ENCODE data around the gene TRPV4. TPM values are rescaled to one million over a fixed set of nuclear protein-coding genes. Genes with fewer than 3 reads are reported as not detected.
A peak's percentile ranks its signal among the peaks of the same experiment; 100 is the strongest.

Gene TRPV4
- total RNA-seq, 2 experiments from 2014 or later, result not detected

DNA sequence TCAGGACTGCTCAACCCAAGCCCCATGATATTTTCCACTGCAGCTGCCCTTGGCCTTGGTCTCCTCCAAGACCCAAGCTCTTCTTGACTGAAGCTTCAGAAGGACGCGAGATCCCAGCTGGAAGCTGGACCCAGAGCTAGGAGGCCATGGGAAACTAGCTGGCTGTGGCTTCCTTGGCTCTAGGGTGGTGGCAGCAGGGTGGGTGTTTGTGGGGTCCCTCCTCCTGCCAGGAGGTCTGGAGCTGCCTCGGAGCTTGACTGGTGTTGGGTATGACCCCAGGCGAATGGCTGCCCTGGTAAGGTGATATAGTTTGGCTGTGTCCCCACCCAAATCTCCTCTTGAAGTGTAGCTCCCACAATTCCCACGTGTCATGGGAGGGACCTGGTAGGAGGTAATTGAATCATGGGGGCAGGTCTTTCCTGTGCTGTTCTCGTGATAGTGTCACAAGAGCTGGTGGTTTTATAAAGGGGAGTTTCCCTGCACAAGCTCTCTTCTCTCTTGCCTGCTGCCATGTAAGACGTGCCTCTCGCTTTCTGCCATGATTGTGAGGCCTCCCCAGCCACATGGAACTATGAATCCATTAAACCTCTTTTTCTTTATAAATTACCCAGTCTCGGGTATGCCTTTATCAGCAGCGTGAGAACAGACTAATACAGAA, 51.4 kb downstream of the TRPV4 start:
- no peaks in the 10 kb centered on the region for H3K27me3 Mint-ChIP-seq
- H3K4me3 Mint-ChIP-seq, result no peak overlapping the region
- no peak for ATAC-seq (ENCODE audit: low read depth)
- no peak overlapping the region for H3K27ac Mint-ChIP-seq
- no peak for DNase-seq
- peaks cover 2% of the 10 kb centered on the region for H3K36me3 Mint-ChIP-seq
- H3K9me3 Mint-ChIP-seq, result peaks cover 2% of the 10 kb centered on the region
- H3K4me1 Mint-ChIP-seq, result peaks cover 6% of the 10 kb centered on the region
- POLR2A ChIA-PET, result interaction anchor here (0.6 kb wide), 1 partner anchor 1956 kb away, joined by 5 read pairs; no protein-coding TSS in a partner anchor

DNA sequence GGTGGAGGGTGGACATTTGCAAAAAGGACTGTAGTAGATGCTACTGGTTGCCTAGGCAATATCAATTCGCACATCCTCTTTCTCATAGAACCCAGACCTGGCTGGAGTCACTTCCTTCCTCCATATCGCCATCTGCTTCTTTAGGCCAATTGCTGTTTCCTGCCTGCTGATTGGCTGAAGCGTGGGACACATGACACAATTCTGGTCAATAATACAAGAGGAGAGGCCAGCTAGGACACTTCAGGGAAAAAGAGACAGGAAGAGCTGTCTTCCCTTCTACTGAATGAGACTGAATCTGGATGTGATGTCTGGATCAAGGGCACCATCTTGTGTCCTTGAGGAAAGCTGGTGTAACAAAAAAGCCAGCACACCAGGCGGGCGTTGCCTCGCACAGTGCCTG, 53.8 kb downstream of the TRPV4 start:
- no peak for DNase-seq
- peaks cover 2% of the 10 kb centered on the region for H3K36me3 Mint-ChIP-seq
- no peaks in the 10 kb centered on the region for H3K27me3 Mint-ChIP-seq
- peaks cover 6% of the 10 kb centered on the region for H3K4me1 Mint-ChIP-seq
- POLR2A ChIA-PET, result no interaction called here
- H3K4me3 Mint-ChIP-seq, result no peak overlapping the region
- ATAC-seq (ENCODE audit: low read depth), result no peak
- H3K27ac Mint-ChIP-seq, result no peak overlapping the region
- H3K9me3 Mint-ChIP-seq, result peaks cover 2% of the 10 kb centered on the region

DNA sequence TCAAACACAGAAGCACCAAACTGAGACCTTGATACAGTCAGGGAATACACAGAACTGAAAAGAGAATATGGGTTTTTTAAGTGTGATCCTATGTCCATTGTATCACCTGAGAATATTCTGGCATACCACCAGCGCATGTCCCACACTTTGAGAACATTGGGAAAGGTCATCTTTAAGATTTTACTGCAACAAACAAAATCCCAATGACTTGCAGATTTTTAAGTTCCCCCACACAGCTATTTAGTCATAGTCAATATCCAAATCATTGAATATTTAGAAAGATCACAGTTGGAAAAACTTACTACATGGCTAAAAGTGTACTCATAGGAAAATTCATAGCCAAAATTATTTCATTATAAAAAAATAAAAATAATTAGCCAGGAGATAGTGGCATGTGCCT, 54.5 kb downstream of the TRPV4 start:
- H3K4me1 Mint-ChIP-seq, result peaks cover 9% of the 10 kb centered on the region
- H3K4me3 Mint-ChIP-seq, result no peak overlapping the region
- H3K9me3 Mint-ChIP-seq, result peaks cover 2% of the 10 kb centered on the region
- POLR2A ChIA-PET, result no interaction called here
- no peak overlapping the region for H3K27ac Mint-ChIP-seq
- peaks cover under 1% of the 10 kb centered on the region for H3K27me3 Mint-ChIP-seq
- ATAC-seq (ENCODE audit: low read depth), result no peak
- peaks cover 2% of the 10 kb centered on the region for H3K36me3 Mint-ChIP-seq
- DNase-seq, result no peak

DNA sequence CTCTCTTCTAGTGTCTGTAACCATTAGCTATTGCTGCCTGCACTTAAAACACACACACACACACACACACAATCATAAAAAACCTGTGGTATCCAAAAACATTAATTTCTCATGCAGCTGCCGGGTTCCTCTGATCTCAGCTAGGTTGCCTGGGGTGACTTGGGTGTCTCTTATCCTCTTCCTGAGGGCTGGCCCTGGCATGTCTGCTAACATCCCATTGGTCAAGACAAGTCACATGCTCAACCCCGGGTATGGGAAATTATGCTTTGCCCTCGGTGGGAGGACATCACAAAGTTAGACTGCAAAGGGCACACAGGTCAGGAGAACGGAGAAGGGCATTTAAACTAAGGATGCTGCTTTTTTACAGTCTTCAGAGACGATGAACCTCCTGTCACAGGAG, 55.7 kb downstream of the TRPV4 start:
- H3K36me3 Mint-ChIP-seq, result peaks cover 2% of the 10 kb centered on the region
- H3K27ac Mint-ChIP-seq, result peak overlapping the region; percentile 40
- peak; percentile 84 for ATAC-seq (ENCODE audit: low read depth)
- H3K27me3 Mint-ChIP-seq, result peaks cover 2% of the 10 kb centered on the region
- DNase-seq, result no peak
- peaks cover 13% of the 10 kb centered on the region for H3K4me1 Mint-ChIP-seq
- POLR2A ChIA-PET, result interaction anchor here (0.6 kb wide), 1 partner anchor 931 kb away, joined by 6 read pairs; no protein-coding TSS in a partner anchor
- peaks cover 2% of the 10 kb centered on the region for H3K9me3 Mint-ChIP-seq
- H3K4me3 Mint-ChIP-seq, result peak overlapping the region; percentile 83

DNA sequence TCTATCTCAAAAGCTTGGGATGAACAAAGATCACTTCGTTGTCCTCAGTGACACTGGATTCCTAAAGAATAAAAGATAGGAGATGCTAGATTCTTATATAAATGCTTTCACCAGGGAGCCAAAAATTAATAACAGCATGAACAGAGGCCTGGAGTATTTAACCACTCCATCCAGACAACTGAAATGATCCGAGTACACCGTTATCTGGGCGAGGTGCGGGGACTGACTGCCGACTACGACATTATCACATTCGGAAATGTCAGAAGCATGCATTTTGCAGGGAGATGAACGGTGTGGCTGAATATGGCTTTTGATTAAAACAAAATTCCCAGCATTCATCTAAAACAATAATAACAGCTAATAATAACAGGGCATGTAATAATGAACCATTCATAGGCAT, 56.6 kb downstream of the TRPV4 start:
- H3K9me3 Mint-ChIP-seq, result peaks cover 2% of the 10 kb centered on the region
- POLR2A ChIA-PET, result no interaction called here
- no peak overlapping the region for H3K27ac Mint-ChIP-seq
- DNase-seq (no peak), ATAC-seq (ENCODE audit: low read depth) (no peak)
- peaks cover 13% of the 10 kb centered on the region for H3K4me1 Mint-ChIP-seq
- no peak overlapping the region for H3K4me3 Mint-ChIP-seq
- H3K27me3 Mint-ChIP-seq, result peaks cover 2% of the 10 kb centered on the region
- H3K36me3 Mint-ChIP-seq, result peaks cover 2% of the 10 kb centered on the region

DNA sequence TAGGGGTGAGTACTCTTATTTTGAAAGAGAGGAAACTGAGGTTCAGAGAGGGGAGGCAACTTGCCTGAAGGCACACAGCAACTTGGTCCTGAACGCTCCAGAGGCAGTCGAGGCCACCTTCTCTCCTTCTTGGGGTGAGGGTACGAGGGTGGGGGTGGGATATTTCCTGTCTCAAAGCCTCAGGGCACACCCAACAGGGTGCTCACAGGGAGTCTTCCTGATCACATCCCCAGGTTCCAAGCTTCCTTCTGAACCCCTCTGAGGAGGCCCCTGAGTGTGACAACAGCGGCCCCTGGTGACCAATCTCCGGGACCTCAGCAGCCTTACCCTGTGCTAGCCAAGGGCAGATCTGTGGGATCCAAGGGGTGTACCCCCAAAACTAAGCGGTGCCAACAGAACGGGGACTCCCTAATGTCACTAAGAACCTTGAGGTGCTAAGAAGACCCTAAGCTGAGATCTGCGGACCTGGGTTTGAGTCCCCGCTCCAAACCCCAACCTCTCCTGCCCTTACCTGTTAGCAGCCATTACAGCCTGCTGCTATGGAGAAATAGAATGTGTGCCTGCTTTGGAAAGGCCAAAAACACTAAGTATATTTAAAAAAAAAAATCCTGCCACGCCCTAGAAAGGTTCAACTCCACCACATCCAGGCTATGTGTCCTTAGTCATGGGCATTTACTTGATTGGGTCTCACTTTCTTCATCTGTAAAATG, 57.9 kb downstream of the TRPV4 start:
- POLR2A ChIA-PET, result interaction anchor here (0.6 kb wide), 1 partner anchor 260 kb away, joined by 5 read pairs; no protein-coding TSS in a partner anchor
- peaks cover 2% of the 10 kb centered on the region for H3K27me3 Mint-ChIP-seq
- peak; percentile 78 for DNase-seq
- no peak overlapping the region for H3K27ac Mint-ChIP-seq
- peaks cover 2% of the 10 kb centered on the region for H3K36me3 Mint-ChIP-seq
- peak; percentile 74 for ATAC-seq (ENCODE audit: low read depth)
- no peak overlapping the region for H3K4me3 Mint-ChIP-seq
- H3K4me1 Mint-ChIP-seq, result peaks cover 13% of the 10 kb centered on the region
- H3K9me3 Mint-ChIP-seq, result peaks cover 2% of the 10 kb centered on the region

DNA sequence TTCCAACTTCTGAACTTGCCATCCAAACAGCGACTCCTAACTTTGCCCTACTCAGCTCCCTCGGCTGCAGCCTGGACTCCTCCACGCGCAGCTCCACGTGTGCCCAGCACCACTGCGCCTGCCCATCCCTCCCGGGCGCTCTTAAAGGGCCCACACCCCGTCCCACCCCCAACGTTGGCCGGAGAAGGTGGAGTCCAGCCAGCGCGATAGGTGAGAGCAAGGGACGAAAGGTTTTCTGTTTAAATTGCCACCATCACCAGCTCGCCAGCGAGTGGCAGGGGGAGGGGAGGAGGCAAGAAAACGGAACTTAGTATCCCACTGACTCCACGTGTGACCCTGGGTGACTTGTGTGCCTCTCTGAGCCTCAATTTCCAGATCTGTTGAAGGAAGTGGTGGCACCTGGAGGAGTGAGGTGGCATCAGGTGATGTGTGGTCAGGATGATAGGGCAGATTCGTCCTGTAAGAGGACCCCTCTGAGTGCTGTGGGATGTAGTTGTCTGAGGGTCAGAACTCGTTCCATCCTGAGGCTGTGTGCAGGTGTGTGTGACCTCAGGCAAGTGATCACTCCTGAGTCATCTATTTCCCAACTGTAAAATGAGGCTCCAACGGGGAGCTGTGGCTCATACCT, 59.7 kb downstream of the TRPV4 start:
- Mint-ChIP-seq H3K27me3 (peaks cover 2% of the 10 kb centered on the region), H3K27ac (no peak overlapping the region), H3K4me3 (peak overlapping the region; percentile 40), H3K36me3 (peaks cover 2% of the 10 kb centered on the region), H3K9me3 (peaks cover 2% of the 10 kb centered on the region), H3K4me1 (peaks cover 13% of the 10 kb centered on the region)
- DNase-seq (no peak), ATAC-seq (ENCODE audit: low read depth) (no peak)
- POLR2A ChIA-PET, result interaction anchor here (0.6 kb wide), 1 partner anchor 269 kb away, joined by 3 read pairs; no protein-coding TSS in a partner anchor

DNA sequence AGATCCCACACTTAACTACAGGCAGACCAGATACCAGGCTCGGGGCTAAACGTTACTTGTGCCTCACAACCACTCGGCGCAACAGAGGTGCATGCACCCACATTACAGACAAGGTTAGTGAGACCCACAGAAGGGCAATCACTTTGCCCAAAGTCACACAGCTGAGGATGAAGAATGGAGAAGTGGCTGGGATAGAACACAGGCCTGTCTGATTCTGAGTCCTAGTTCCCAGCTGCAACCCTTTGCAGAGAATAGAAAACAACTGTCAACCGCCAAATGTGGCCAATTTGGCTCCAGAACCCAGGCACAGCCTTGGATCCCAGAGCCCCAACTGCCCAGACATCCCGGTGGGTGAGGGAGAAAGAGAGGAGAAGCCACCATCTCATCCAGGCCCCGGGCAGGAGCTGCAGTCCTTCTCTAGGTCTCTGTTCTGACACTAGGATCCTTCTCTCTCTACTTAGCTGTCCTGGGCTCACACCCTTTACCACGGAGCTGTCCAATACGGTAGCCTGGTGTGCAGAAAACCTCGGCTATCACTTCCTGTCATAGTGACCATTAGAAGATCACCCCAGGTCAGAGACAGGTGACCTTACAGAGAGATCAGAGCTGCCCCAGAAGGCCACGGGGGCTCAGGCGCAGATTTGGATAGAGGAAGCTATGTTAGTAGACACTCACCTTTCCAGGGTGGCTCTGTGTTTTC, 60.4 kb downstream of the TRPV4 start:
- POLR2A ChIA-PET, result no interaction called here
- H3K4me3 Mint-ChIP-seq, result no peak overlapping the region
- peaks cover 2% of the 10 kb centered on the region for H3K9me3 Mint-ChIP-seq
- H3K36me3 Mint-ChIP-seq, result peaks cover 2% of the 10 kb centered on the region
- no peak overlapping the region for H3K27ac Mint-ChIP-seq
- H3K4me1 Mint-ChIP-seq, result peaks cover 13% of the 10 kb centered on the region
- ATAC-seq (ENCODE audit: low read depth) (no peak), DNase-seq (peak; percentile 22)
- peaks cover 2% of the 10 kb centered on the region for H3K27me3 Mint-ChIP-seq

DNA sequence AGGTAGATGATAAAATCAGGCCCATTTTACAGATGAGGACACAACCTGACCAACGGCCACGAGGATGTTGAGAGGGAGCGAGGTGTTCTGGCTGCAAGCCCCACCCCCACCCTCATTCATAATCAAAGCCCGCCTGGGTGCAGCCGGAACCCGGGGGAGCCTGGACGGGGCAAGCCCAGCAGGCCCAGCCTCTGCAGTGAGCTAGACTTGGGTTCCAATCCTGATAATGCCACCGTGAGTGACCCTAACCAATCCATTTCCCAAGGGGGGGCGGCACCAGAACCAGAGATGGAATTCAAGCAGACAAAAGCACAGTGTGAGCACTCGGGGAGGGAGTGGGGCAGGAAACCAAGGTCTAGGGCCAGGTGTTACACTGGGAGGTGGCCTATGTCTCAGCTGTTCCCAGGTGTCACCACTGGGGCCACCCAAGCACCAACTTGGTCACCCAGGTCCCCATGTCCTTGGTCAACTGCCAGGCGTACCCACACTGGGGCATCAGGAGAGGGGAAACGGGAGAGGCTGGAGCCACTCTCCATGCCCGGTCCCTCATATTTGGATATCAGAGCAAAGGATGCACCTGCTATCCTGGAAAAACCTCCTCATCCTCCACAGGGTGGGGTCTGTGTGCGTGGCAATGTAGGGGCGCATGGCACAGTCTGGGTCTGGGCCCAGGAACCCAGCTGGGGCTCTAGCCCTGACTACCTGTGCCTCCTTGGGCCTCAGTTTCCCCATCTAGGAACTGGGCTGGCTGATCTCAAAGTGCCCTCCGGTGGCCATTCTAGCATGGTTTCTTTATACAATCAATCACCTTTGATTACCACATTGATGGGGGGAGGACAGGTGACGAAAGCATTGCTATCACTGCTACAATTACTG, 61.2 kb downstream of the TRPV4 start:
- Mint-ChIP-seq H3K4me1 (peaks cover 7% of the 10 kb centered on the region), H3K36me3 (no peaks in the 10 kb centered on the region), H3K27ac (no peak overlapping the region), H3K4me3 (no peak overlapping the region), H3K9me3 (no peaks in the 10 kb centered on the region), H3K27me3 (peaks cover 2% of the 10 kb centered on the region)
- DNase-seq, result peak; percentile 23
- POLR2A ChIA-PET, result no interaction called here
- no peak for ATAC-seq (ENCODE audit: low read depth)

DNA sequence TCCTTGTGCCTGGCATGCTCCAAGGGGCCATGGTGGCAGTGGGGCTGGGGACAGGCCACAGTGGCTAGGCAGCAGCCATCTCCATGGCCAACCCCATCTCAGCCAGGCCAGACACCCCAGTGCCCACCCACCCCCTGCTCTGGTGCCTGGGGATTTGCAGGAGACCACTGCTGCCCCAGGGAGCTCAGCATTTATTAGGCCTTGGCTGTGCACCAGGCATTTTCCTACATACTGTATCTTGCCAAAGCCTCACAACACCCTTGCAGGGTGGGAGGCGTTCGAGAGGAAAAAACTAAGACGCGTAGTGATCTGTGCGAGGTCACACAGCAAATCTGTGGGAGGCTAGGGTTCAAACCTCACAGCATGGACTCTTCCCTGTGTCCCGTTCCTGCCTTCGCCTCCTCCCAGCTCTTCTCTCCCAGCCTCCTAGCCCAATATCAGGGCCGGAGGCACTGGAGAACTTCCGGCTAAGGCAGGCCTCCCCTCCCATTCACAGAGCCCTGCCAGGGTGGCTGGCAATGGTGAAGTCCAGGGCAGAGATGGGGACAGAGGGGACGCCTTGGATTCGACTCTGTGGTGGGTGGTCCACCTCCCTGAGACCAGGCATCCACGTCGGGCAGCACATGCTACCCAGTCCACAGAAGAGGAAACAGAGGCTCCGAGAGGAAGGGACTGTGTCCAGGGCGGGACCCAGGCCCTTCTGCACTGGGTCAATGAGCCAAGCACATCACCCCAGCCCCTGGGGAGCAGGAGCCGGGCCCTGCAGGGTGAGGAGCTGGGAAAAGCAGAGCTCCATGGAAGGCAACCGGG, 62.1 kb downstream of the TRPV4 start:
- ATAC-seq (ENCODE audit: low read depth) (no peak), DNase-seq (peak; percentile 20)
- Mint-ChIP-seq H3K27ac (no peak overlapping the region), H3K36me3 (no peaks in the 10 kb centered on the region), H3K4me3 (no peak overlapping the region), H3K4me1 (peaks cover 7% of the 10 kb centered on the region), H3K9me3 (no peaks in the 10 kb centered on the region), H3K27me3 (peaks cover 2% of the 10 kb centered on the region)
- POLR2A ChIA-PET, result no interaction called here

DNA sequence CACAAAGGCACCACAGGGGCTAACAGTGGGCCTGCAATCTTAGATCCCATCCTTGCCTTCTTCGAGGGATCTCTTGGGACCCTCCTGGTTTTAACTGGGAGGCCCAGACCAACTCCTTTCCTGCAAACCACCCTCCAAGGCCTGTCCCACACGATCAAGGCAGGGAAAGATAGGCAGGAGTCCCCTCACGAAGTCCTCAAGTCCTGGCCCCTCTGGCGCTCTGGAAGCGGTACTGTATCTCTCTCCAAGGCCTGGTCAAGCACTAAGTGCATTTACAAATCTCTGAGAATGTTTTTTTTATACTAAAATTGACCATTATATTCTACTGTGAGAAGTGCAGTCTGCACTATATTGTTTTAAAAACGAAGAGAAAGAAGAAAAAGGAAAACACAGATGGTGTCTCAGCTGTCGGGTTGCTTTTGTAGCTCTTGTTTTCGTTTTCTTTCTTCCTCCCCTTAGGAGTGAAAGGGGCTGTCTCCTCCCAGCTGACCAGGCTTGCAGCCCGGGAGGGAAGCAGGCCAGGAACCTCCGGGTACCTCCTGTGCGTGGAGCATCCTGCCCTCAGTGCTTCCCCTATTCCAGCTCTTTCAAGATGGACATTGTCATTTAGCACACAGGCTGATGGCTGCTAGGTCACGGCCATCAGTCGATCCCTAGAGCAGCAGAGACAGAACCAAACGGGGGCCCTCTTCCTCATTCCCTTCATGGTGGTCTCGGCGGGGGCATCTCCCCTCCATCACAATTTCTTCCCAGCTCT, 62.9 kb downstream of the TRPV4 start:
- H3K4me3 Mint-ChIP-seq, result no peak overlapping the region
- DNase-seq, result peak; percentile 6
- peaks cover 7% of the 10 kb centered on the region for H3K4me1 Mint-ChIP-seq
- peaks cover 2% of the 10 kb centered on the region for H3K27me3 Mint-ChIP-seq
- ATAC-seq (ENCODE audit: low read depth), result no peak
- H3K9me3 Mint-ChIP-seq, result no peaks in the 10 kb centered on the region
- POLR2A ChIA-PET, result no interaction called here
- no peak overlapping the region for H3K27ac Mint-ChIP-seq
- H3K36me3 Mint-ChIP-seq, result no peaks in the 10 kb centered on the region
